HG02623 (cell line): Measurements from ENCODE around the gene IGSF23.

Source experiments
- ATAC-seq: cut with Tn5 transposase; IDR thresholded peaks from one replicate; pipeline ENCODE4 v1.9.1; 2021; ENCODE audit warnings: moderate library complexity; ENCODE audit not compliant: unreplicated experiment

IGSF23 gene

DNA sequence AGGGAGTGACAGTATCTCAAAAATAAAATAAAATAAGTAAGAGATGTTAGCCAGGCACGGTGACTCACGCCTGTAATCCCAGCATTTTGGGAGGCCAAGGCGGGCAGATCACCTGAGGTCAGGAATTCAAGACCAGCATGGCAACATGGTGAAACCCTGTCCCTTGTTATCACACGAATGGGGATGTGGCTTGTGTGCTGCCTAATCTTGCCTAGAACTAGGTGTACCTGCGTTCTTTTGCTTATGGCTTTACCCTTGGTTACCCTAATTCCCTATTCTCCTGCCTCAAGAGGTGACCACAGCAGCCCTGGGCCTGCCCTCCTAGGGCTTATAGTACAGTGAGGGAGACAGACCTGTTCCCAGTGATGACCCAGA lies 24.0 kb downstream of the IGSF23 start:
- no peak for ATAC-seq

DNA sequence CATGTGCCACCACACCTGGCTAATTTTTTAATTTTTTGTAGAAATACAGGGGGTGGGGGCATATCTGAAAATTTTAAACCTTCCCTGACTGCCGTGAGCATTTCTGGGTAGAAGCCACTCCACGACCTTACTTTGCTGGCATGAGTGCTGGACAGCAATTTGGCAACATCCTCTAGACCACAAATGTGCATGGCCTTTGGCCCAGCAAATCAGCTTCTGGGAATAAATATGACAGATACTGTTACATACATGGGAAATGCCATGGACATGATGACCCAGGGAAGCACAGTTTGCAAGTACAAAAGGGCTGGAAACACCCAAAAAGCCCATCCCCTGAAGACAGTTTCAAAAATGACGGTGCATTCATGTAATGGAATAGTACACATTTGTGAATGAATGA lies 27.2 kb downstream of the IGSF23 start:
- no peak for ATAC-seq

DNA sequence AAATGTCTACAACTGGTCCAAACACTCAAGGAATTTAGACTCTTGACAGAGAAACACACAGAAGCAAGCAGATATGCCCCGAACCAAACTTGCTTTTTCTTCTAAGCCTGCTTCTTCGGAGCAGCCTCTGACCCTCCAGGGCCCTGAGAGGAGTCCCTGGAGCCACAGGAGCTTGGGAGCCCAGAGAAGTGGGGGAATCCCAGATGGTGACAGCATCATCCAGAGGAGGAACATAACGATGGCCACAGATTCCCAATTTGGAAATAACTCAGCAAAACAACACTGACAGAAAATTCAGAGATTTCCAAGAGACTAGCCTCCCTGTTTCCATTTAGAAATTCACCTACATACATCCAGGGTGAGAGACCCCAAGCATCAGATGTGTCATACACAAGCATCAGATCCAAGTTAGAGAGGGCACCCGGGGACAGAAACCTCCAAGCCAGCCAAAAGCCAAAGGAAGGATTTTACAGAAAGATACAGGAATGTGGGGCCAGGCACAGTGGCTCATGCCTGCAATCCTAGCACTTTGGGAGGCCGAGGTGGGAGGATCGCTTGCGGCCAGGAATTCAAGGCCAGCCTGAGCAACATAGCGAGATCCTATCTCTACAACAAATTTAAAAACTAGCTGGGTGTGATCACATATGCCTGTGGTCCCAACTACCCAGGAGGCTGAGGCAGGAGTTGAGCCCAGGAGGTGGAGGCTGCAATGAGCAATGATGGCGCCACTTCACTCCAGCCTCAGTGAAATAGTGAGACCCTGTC lies 28.3 kb downstream of the IGSF23 start:
- ATAC-seq: no peak

DNA sequence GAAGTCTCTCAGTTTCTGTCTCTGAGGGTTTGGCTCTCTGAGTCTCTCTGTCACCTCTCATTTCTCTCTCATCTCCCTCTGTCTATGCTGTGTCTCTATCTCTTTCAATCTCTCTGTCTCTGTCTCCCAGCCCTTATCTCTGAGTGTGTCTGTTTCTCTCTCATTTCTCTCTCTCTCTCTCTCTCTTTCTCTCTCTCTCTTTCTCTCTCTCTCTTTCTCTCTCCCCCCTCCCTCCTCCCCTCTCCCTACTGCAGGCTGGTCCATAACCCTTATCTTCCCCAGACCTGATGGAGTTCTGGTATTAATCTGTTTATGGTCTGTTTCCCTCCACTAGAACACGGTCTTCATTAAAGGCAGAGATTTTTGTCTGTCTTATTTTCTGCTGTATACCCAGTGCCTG lies 29.0 kb downstream of the IGSF23 start:
- ATAC-seq: no peak

- no peak for ATAC-seq
Observed at GRCh38 chr19:44643605-44644401, 30.4 kb downstream of the IGSF23 start, which contains the start of gene PVR. TSS of gene PVR (plus strand) at chr19:44643910. CDS start at chr19:44644097, 187 bp downstream.

- no peak for ATAC-seq
Observed at GRCh38 chr19:44644402-44645016, 31.1 kb downstream of the IGSF23 start.

GRCh38 chr19:44645407-44646048 lies 32.2 kb downstream of the IGSF23 start:
- no peak for ATAC-seq

DNA sequence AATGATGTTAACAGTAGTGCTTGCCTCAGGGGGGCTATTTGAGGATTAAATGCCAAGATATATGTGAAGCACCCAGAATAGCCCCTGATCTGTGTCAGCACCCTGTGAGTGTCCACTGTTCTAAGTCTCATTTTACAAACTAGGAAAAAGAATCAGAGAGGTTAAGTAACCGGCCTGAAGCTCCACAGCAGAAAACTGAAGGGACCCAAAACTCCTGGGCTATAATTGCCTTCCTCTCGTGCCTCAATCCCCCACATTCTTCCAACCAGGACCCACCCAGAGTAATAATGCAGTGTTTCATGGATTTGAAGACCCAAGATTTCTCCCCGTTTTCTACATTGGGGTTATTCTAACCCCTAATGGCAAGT lies 32.7 kb downstream of the IGSF23 start:
- no peak for ATAC-seq

DNA sequence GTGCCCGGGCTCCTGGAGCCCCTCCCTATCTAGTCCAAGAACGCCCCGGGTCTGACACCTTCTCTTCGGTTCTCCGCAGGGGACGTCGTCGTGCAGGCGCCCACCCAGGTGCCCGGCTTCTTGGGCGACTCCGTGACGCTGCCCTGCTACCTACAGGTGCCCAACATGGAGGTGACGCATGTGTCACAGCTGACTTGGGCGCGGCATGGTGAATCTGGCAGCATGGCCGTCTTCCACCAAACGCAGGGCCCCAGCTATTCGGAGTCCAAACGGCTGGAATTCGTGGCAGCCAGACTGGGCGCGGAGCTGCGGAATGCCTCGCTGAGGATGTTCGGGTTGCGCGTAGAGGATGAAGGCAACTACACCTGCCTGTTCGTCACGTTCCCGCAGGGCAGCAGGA lies 33.8 kb downstream of the IGSF23 start:
- no peak for ATAC-seq

GRCh38 chr19:44648631-44649251 lies 35.4 kb downstream of the IGSF23 start:
- ATAC-seq: no peak

DNA sequence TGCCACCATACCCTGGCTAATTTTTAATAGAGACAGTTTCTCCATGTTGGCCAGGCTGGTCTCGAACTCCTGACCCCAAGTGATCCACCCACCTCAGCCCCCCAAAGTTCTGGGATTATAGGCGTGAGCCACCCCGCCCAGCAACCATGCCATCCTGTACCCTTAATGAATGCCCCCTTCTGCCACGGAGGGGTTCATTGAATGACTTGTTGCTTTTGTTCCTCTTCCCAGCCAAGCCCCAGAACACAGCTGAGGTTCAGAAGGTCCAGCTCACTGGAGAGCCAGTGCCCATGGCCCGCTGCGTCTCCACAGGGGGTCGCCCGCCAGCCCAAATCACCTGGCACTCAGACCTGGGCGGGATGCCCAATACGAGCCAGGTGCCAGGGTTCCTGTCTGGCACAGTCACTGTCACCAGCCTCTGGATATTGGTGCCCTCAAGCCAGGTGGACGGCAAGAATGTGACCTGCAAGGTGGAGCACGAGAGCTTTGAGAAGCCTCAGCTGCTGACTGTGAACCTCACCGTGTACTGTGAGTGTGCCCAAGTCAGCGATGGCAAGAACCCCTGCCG lies 36.3 kb downstream of the IGSF23 start:
- ATAC-seq: no peak

- ATAC-seq: no peak
Observed at GRCh38 chr19:44653343-44653742, 40.0 kb downstream of the IGSF23 start.

- ATAC-seq: peak; percentile 75
Observed at GRCh38 chr19:44653977-44654774, 40.8 kb downstream of the IGSF23 start.

DNA sequence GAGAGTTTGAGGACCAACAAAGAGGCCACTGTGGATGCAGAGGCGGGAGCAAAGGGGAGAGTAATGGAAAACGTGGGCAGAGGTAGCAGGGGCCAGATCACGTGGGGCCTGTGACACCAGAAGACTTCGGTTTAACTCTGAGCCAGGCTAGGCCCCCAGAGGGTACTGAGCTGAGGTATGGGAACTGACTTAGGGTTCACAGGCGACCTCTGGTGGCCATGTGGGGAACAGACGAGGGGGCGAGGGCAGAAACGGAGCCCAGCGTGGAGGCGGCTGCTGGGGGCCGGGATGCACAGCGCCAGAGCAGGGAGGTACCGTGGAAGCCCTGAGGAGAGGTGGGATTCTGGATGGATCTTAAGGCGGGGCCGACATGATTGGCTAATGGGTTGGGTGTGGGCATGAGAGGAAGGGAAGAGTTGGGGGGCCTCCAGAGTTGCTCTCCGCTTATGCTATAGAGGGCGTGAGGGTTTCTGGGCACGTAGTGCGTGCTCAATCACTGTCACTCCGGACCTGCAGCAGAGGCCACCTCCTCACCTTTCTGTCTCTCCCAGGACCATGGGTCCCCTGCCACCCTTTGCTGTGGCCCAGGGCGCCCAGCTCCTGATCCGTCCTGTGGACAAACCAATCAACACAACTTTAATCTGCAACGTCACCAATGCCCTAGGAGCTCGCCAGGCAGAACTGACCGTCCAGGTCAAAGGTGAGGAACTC lies 44.0 kb downstream of the IGSF23 start:
- ATAC-seq: no peak

DNA sequence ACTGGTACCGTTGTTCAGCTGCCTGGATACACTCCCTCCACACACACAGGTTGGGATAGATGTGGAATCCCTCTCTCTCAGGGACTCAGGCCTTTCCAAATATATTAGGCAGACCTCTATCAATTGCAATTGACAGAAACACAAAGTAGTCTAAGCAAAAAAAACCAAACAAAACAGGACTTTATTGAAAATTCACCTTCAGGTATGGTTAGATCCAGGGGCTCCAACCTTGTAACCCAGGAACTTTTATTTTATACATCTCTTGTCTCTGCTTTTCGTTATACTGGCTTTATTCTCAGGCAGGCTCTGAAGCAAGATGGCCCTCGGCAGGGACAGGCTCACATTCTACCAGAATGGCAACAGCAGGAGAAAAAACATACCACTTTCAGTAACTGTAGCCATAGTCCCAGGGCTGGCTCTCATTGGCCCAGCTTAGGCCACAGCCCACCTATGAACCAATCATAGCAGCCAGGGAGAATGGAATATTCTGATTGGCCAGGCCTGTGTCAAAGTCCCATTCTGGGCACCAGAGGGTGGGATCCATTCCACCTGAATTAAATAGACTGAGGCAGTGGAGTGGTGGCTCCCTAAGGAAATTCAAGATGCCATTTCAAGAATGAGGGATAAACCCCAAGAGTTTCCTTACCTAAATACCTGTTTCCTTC lies 44.8 kb downstream of the IGSF23 start:
- ATAC-seq: no peak

- no peak for ATAC-seq
Observed at GRCh38 chr19:44660081-44660480, 46.7 kb downstream of the IGSF23 start.

- ATAC-seq: no peak
Observed at GRCh38 chr19:44661205-44661604, 47.8 kb downstream of the IGSF23 start.

GRCh38 chr19:44661904-44662303 lies 48.5 kb downstream of the IGSF23 start:
- no peak for ATAC-seq
